Measurements from ENCODE around the gene TLX2.

TLX2 gene

GRCh38 chr2:74513605-74514367 is 464 bp upstream of the TLX2 start:
- DNase-seq = no peak

GRCh38 chr2:74515271-74515980 is 1.2 kb downstream of the TLX2 start:
- DNase-seq = no peak

- DNase-seq = peak; percentile 87
Measured at GRCh38 chr2:74515981-74516633, 1.9 kb downstream of the TLX2 start.

GRCh38 chr2:74516650-74517049 is 2.4 kb downstream of the TLX2 start:
- no peak for DNase-seq

- DNase-seq = no peak
Measured at GRCh38 chr2:74522516-74522915, 8.3 kb downstream of the TLX2 start.

- DNase-seq = no peak
Measured at GRCh38 chr2:74524005-74524404, 9.8 kb downstream of the TLX2 start.

GRCh38 chr2:74524955-74525716 is 10.9 kb downstream of the TLX2 start:
- no peak for DNase-seq

GRCh38 chr2:74525717-74526648 is 11.7 kb downstream of the TLX2 start, which contains the start of gene DQX1:
Gene DQX1 (minus strand): TSS chr2:74526231. CDS start chr2:74525729, 502 bp downstream.
- DNase-seq = no peak

- no peak for DNase-seq
Measured at GRCh38 chr2:74526649-74527230, 12.5 kb downstream of the TLX2 start.

GRCh38 chr2:74527741-74528140 is 13.5 kb downstream of the TLX2 start:
- DNase-seq = no peak

- no peak for DNase-seq
Measured at GRCh38 chr2:74528600-74529356, 14.5 kb downstream of the TLX2 start.

GRCh38 chr2:74529357-74530238 is 15.3 kb downstream of the TLX2 start, which contains the start of the genes AUP1 and HTRA2:
Gene AUP1 (minus strand): TSS chr2:74529706. CDS start chr2:74529629, 77 bp downstream.
Gene HTRA2 (plus strand): TSS chr2:74529933. CDS start chr2:74530007, 74 bp downstream.
- DNase-seq = peak; percentile 99

- DNase-seq = peak; percentile 67
Measured at GRCh38 chr2:74530239-74531187, 16.3 kb downstream of the TLX2 start.

- DNase-seq = no peak
Measured at GRCh38 chr2:74531666-74532065, 17.4 kb downstream of the TLX2 start.

- DNase-seq = no peak
Measured at GRCh38 chr2:74532222-74532621, 18.0 kb downstream of the TLX2 start.

- no peak for DNase-seq
Measured at GRCh38 chr2:74533464-74533863, 19.2 kb downstream of the TLX2 start.

GRCh38 chr2:74534411-74534810 is 20.2 kb downstream of the TLX2 start:
- no peak for DNase-seq

GRCh38 chr2:74535440-74535965 is 21.3 kb downstream of the TLX2 start:
- DNase-seq = no peak
